ENCODE results near the gene LSMEM2. TPM values are rescaled to one million over a fixed set of nuclear protein-coding genes. Genes with fewer than 3 reads are reported as not detected.
A peak's percentile ranks its signal among the peaks of the same experiment; 100 is the strongest.

LSMEM2 gene
- total and polyA plus RNA-seq, 12 donors: 1.9 to 45.2 (median 31.7) TPM

GRCh38 chr3:50239649-50240048, 39.2 kb upstream of the LSMEM2 start:
- no peaks in the 10 kb centered on the region for H3K27me3 ChIP-seq
- ATAC-seq: no peak
- TF ChIP-seq CTCF (IDR thresholded peaks at IDR 0.05): no peak
- peak overlapping the region; percentile 22 to 100 (median 94) for H3K27ac ChIP-seq
- no peak for DNase-seq
- 66 to 70% methylated on average over 4 of the region's 4 CpGs for WGBS, 2 donors
- peaks cover 0 to 42% (median 0%) of the 10 kb centered on the region in 9 donors for H3K36me3 ChIP-seq
- H3K9me3 ChIP-seq: no peaks in the 10 kb centered on the region
- peaks cover 49 to 88% (median 77%) of the 10 kb centered on the region in 9 donors for H3K4me1 ChIP-seq
- intact Hi-C loops (cut with DNase I): loop anchor here in 1 of 10 donors (5.0 kb wide), 1 partner anchor 83 kb away; the partner anchor contains the start of gene HYAL2
- H3K4me3 ChIP-seq: peak overlapping the region in 4 of 10 donors; percentile 67 to 94 (median 92)

- peak overlapping the region; percentile 83 to 100 (median 94) for H3K27ac ChIP-seq
- ATAC-seq (no peak), DNase-seq (no peak)
- WGBS, 2 donors: 49 to 52% methylated on average over 4 of the region's 4 CpGs
- no peaks in the 10 kb centered on the region for H3K27me3 ChIP-seq
- peak overlapping the region in 3 of 10 donors; percentile 23 to 34 (median 29) for H3K4me3 ChIP-seq
- TF ChIP-seq CTCF (IDR thresholded peaks at IDR 0.05): no peak
- peaks cover 63 to 93% (median 82%) of the 10 kb centered on the region in 9 donors for H3K4me1 ChIP-seq
- intact Hi-C loops (cut with DNase I): no loop called here
- H3K9me3 ChIP-seq: no peaks in the 10 kb centered on the region
- peaks cover 0 to 51% (median 0%) of the 10 kb centered on the region in 9 donors for H3K36me3 ChIP-seq
Measured at GRCh38 chr3:50241163-50241562, 37.7 kb upstream of the LSMEM2 start.

- DNase-seq (no peak), ATAC-seq (no peak)
- H3K4me3 ChIP-seq: peak overlapping the region in 5 of 10 donors; percentile 3 to 34 (median 27)
- intact Hi-C loops (cut with DNase I): no loop called here
- no peaks in the 10 kb centered on the region for H3K9me3 ChIP-seq
- H3K36me3 ChIP-seq: peaks cover 0 to 53% (median 0%) of the 10 kb centered on the region in 9 donors
- H3K27me3 ChIP-seq: no peaks in the 10 kb centered on the region
- peaks cover 67 to 98% (median 89%) of the 10 kb centered on the region in 9 donors for H3K4me1 ChIP-seq
- 54 to 60% methylated on average over 7 of the region's 7 CpGs for WGBS, 2 donors
- peak overlapping the region; percentile 83 to 100 (median 94) for H3K27ac ChIP-seq
- TF ChIP-seq CTCF (IDR thresholded peaks at IDR 0.05): no peak
Measured at GRCh38 chr3:50241713-50242380, 37.0 kb upstream of the LSMEM2 start.

- Histone ChIP-seq H3K4me1 (peaks cover 67 to 98% (median 94%) of the 10 kb centered on the region in 9 donors), H3K36me3 (peaks cover 0 to 58% (median 0%) of the 10 kb centered on the region in 9 donors), H3K27me3 (no peaks in the 10 kb centered on the region), H3K9me3 (no peaks in the 10 kb centered on the region), H3K27ac (peak overlapping the region; percentile 83 to 100 (median 94)), H3K4me3 (peak overlapping the region in 6 of 10 donors; percentile 6 to 34 (median 25))
- intact Hi-C loops (cut with DNase I): no loop called here
- ATAC-seq: no peak
- no peak for DNase-seq
- 51 to 63% methylated on average over 3 of the region's 3 CpGs for WGBS, 2 donors
- no peak for TF ChIP-seq CTCF (IDR thresholded peaks at IDR 0.05)
Measured at GRCh38 chr3:50242381-50242770, 36.5 kb upstream of the LSMEM2 start.

Data from heart right ventricle (tissue), 16 donors.